Ectodermal cell (in vitro differentiated cells): Measurements from ENCODE around the gene STX10.

ENCODE experiments used
- H3K27ac ChIP-seq: 2 replicates; pipeline ENCODE4 v1.7.0; 2013; ENCODE audit warnings: mild to moderate bottlenecking, low read depth, low read length; ENCODE audit not compliant: insufficient read depth, poor library complexity, severe bottlenecking
- H3K27me3 ChIP-seq: 2 replicates; pipeline ENCODE4 v1.7.0; 2013; ENCODE audit warnings: mild to moderate bottlenecking, low read length; ENCODE audit not compliant: insufficient read depth, control insufficient read depth, poor library complexity, severe bottlenecking
- H3K36me3 ChIP-seq: one replicate; pipeline ENCODE4 v1.7.0; 2013; ENCODE audit warnings: low read length; ENCODE audit not compliant: control insufficient read depth, insufficient read depth
- H3K4me1 ChIP-seq: one replicate; pipeline ENCODE4 v1.7.0; 2013; ENCODE audit warnings: low read length; ENCODE audit not compliant: control insufficient read depth, insufficient read depth
- H3K4me3 ChIP-seq: 2 replicates; pipeline ENCODE4 v1.7.0; 2013; ENCODE audit warnings: low read depth, low read length, control low read depth; ENCODE audit not compliant: insufficient read depth
- H3K9me3 ChIP-seq: 2 replicates; pipeline ENCODE4 v1.7.0; 2013; ENCODE audit warnings: mild to moderate bottlenecking, low read length, moderate library complexity; ENCODE audit not compliant: control insufficient read depth
- WGBS, 2 experiments: methylation state at CpG; one replicate each; pipeline ENCODE4 v1.1.7; 2013; ENCODE audit warnings: missing lambda C conversion rate in 2 of 2; 5-methylcytosine and 5-hydroxymethylcytosine counted together

The STX10 gene

DNA sequence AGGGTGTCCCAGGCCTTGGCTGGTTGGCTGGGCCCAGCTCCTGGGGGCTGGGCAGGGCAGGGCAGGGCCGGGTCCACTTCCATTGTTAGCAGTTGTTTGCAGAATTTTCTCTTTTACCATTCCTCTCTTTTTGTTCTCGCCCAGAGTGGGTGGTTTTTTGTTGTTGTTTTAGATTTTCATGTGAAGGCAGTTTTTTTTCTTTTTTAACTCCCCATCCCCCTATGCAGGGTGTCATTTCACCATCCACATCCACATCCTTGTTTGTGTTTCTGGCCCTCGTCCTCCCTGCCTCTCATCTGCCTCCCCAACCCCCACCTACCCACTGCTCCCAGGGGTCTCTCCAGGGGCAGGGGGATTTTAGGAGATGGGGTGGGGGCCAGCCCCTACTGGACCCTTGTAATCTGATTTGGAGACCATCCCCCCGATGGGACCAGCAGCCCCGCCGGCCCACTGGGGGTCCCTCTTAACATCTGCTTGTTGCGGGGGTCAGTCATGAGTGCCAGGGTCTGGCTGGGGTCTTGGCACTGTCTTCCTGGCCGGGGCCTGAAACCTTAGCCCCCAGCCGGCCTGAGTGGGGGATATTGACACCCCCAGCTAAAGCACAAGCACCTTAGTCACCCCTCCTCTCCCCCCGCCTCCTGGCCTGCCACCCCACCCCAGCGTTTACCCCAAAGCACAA lies 10.4 kb downstream of the STX10 start:
- no peak overlapping the region for H3K27ac ChIP-seq
- WGBS, 2 experiments, result 80 to 83% methylated on average over 10 of the region's 11 CpGs
- H3K4me1 ChIP-seq, result peaks cover 6% of the 10 kb centered on the region
- no peaks in the 10 kb centered on the region for H3K27me3 ChIP-seq
- H3K4me3 ChIP-seq, result no peak overlapping the region
- H3K36me3 ChIP-seq, result peaks cover 37% of the 10 kb centered on the region
- no peaks in the 10 kb centered on the region for H3K9me3 ChIP-seq

DNA sequence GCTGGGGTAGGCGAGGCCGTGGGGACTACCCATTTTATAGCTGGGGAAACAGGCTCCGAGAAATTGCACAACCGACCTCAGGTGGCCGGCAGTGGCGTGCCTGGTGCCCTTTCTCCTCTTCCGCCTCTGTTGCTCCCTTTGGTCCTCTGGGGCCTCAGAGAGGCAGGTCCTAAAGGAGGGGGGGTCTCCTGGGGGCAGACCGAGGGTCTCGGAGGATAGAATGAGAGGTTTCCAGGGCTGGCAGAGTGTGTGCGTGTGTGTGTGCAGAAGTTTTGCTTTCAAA lies 11.3 kb downstream of the STX10 start:
- Histone ChIP-seq H3K27me3 (no peaks in the 10 kb centered on the region), H3K9me3 (no peaks in the 10 kb centered on the region), H3K27ac (peak overlapping the region; percentile 26), H3K4me1 (peaks cover 6% of the 10 kb centered on the region), H3K4me3 (no peak overlapping the region), H3K36me3 (peaks cover 39% of the 10 kb centered on the region)
- 90 to 92% methylated on average over 10 of the region's 10 CpGs for WGBS, 2 experiments

DNA sequence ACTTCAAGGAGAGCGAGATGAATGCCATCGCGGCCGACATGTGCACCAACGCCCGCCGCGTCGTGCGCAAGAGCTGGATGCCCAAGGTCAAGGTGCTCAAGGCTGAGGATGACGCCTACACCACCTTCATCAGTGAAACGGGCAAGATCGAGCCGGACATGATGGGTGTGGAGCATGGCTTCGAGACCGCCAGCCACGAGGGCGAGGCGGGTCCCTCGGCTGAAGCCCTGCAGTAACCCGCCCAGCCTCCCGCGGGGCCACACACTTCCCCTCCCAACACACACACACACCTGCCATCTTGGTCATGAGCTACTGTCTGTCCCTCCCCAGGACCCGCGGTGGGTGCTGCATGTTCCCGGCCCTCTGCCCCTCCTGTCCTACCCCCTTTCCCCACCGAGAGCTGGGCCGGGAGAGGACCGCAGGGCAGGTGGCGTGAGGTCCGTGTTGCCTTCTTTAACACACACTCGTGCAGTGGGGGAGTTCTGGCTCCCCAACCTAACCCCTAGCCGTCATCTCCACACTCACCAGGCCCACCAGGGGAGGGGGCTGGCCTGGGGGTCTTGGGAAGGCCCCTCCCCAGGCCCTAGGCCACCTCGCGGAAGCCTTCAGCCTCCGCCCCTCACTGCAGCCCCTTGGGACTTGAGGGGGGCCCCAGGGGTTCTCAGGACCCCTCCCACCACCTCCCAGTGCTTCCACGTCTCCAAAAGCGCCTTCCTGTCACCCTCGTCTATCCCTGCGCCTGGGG lies 11.8 kb downstream of the STX10 start:
- Histone ChIP-seq H3K36me3 (peaks cover 39% of the 10 kb centered on the region), H3K9me3 (no peaks in the 10 kb centered on the region), H3K27me3 (no peaks in the 10 kb centered on the region), H3K4me3 (no peak overlapping the region), H3K4me1 (peaks cover 6% of the 10 kb centered on the region), H3K27ac (peak overlapping the region; percentile 26)
- WGBS, 2 experiments, result 93% methylated on average over 40 of the region's 40 CpGs

DNA sequence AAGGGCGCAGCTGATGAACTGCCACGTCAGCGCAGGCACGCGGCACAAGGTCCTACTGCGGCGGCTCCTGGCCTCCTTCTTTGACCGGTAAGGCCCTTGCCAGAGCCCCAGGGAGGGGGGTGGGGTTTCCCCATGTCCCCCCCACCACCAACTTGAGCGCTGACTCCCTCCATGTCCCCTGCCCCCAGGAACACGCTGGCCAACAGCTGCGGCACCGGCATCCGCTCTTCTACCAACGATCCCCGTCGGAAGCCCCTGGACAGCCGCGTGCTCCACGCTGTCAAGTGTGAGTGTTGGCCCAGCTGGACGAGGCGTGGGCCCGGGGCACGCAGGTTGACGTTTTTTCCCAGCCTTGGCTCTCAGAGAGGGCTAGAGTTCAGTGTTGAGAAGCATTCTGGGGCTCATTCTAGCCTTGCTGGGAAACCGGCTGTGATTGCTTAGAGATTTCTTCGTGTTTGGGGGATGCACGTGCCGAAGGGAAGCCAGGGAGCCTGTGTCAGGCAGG lies 12.8 kb downstream of the STX10 start:
- Histone ChIP-seq H3K4me1 (peaks cover 6% of the 10 kb centered on the region), H3K4me3 (no peak overlapping the region), H3K9me3 (no peaks in the 10 kb centered on the region), H3K36me3 (peaks cover 39% of the 10 kb centered on the region), H3K27ac (no peak overlapping the region), H3K27me3 (no peaks in the 10 kb centered on the region)
- 96% methylated on average over 28 of the region's 28 CpGs for WGBS, 2 experiments

DNA sequence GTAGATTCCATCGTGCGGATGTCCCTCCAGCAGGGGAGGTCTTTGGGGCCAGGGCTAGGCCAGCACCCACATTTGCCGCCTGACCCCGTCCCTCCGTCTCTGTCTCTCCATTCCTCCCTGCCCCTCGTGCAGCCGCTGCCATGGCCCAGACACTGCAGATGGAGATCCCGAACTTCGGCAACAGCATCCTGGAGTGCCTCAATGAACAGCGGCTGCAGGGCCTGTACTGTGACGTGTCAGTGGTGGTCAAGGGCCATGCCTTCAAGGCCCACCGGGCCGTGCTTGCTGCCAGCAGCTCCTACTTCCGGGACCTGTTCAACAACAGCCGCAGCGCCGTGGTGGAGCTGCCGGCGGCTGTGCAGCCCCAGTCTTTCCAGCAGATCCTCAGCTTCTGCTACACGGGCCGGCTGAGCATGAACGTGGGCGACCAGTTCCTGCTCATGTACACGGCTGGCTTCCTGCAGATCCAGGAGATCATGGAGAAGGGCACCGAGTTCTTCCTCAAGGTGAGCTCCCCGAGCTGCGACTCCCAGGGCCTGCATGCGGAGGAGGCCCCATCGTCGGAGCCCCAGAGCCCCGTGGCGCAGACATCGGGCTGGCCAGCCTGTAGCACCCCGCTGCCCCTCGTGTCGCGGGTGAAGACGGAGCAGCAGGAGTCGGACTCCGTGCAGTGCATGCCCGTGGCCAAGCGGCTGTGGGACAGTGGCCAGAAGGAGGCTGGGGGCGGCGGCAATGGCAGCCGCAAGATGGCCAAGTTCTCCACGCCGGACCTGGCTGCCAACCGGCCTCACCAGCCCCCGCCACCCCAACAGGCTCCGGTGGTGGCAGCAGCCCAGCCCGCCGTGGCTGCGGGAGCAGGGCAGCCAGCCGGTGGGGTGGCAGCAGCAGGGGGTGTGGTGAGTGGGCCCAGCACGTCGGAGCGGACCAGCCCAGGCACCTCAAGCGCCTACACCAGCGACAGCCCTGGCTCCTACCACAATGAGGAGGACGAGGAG lies 14.8 kb downstream of the STX10 start:
- Histone ChIP-seq H3K27me3 (no peaks in the 10 kb centered on the region), H3K27ac (no peak overlapping the region), H3K4me1 (peaks cover 6% of the 10 kb centered on the region), H3K4me3 (no peak overlapping the region), H3K9me3 (no peaks in the 10 kb centered on the region), H3K36me3 (peaks cover 39% of the 10 kb centered on the region)
- 96% methylated on average over 60 of the region's 60 CpGs for whole genome bisulfite sequencing, 2 experiments

DNA sequence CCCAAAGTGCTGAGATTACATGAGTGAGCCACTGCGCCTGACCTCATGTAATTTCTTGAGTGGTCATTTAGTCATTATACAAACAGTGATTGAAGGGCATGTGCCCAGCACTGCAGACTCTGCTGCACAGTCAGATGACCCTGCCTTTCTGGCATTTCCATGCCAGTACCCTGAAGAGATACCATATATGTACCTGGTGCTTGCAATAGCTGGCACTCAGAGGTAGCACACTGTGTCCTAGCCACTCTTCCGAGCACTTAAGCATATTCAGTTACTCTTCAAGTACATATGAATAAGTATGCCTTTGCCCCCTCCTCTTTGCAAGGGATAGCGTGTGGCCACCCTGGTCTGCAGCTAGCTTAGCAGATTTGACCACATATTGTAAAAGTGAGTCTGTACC lies 15.5 kb downstream of the STX10 start:
- WGBS, 2 experiments, result 98% methylated on average over 3 of the region's 3 CpGs
- Histone ChIP-seq H3K27ac (no peak overlapping the region), H3K9me3 (no peaks in the 10 kb centered on the region), H3K4me3 (no peak overlapping the region), H3K4me1 (peaks cover 6% of the 10 kb centered on the region), H3K36me3 (peaks cover 39% of the 10 kb centered on the region), H3K27me3 (no peaks in the 10 kb centered on the region)

DNA sequence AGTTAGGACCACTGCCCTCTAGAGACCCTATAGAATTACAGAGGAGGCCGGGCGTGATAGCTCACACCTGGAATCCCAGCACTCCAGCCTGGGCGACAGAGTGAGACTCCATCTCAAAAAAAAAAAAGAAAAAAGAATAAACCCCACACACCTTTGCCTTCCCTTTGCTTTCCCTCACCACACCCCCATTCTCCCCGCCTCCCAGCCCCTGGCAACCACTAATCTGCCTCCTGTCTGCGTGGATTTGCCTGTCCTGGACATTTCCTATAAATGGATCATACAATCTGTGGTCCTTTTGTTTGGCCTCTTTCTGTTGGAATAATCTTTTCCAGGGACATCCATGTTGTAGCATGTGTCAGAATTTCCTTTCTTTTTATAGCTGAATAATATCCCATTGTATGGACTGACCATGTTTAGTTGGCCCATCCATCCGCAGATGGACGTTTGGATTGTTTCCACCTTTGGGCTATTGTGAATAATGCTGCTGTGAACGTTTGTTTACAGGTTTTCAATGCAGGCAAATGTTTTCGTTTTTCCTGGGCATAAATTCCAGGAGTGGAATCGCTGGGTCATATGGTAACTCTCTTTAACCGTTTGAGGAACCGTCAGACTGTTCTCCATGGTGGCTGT lies 16.8 kb downstream of the STX10 start:
- H3K27ac ChIP-seq, result no peak overlapping the region
- H3K9me3 ChIP-seq, result no peaks in the 10 kb centered on the region
- H3K4me1 ChIP-seq, result peaks cover under 1% of the 10 kb centered on the region
- H3K27me3 ChIP-seq, result no peaks in the 10 kb centered on the region
- 92% methylated on average over 12 of the region's 12 CpGs for WGBS, 2 experiments
- no peak overlapping the region for H3K4me3 ChIP-seq
- peaks cover 35% of the 10 kb centered on the region for H3K36me3 ChIP-seq

DNA sequence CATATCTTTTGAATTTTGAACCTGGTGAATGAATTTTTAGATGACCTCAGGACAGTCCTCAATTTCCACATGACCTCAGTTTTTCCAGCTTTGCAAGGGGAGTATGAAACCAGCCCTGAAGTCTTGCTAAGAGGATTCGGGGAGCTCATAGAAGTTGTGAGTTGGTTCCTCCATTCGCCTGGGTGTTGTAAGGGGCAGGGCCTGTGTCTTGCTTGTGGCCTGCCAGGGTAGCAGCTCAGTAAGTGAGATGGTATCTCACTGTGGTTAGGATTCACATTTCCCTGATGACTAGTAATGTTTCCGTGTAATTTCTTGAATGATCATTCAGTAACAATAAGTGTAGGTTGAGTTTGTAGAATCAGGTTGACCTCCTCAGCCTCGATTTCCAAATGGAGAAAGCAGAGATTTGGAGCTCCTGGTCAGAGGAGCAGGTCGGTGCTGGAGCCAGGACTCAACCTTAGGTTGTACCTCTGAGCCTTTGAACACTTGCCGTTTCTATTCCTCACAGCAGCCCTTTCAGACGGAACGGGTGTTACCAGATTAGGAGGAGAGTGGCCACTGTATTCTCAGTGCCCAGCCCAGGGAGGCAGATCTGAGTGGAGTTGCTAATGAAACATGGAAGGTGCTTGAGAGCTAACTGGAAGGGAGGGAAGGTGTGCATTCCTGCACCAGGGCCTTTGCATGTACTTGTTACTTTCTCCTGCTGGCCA lies 17.5 kb downstream of the STX10 start:
- no peaks in the 10 kb centered on the region for H3K27me3 ChIP-seq
- H3K4me1 ChIP-seq, result no peaks in the 10 kb centered on the region
- peaks cover 27% of the 10 kb centered on the region for H3K36me3 ChIP-seq
- H3K27ac ChIP-seq, result no peak overlapping the region
- WGBS, 2 experiments, result 93 to 95% methylated on average over 8 of the region's 8 CpGs
- no peak overlapping the region for H3K4me3 ChIP-seq
- no peaks in the 10 kb centered on the region for H3K9me3 ChIP-seq

DNA sequence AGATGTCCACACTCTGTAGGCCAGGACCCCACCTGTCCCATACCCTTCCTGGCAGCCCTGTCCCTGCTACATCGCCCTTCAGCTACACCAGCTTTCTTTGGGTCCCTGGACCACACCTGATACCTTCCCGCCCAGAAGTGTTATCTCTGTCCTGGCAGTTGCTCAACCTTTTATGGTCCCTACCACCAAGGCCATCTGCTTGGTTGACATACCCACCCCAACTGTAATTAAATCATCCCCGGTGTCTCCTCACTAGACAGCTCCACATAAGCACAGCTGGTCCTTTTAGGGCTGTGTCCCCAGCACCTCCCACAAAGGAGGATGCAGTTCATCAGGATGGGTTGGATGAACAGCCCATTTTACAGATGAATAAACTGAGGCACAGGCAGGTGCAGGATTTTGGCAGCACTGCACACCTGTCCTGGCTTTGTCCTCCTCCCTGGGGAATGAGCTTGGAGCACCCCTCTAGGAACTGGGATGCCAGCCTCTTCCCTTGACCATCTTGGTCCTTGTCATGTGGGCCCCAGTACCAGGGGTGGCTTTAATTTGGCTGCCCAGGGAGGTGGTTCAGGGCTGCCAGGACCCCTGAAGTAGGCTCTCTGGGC lies 19.2 kb downstream of the STX10 start:
- Histone ChIP-seq H3K9me3 (no peaks in the 10 kb centered on the region), H3K4me3 (no peak overlapping the region), H3K4me1 (no peaks in the 10 kb centered on the region), H3K36me3 (peaks cover 14% of the 10 kb centered on the region), H3K27ac (no peak overlapping the region), H3K27me3 (no peaks in the 10 kb centered on the region)
- WGBS, 2 experiments, result 94 to 97% methylated on average over 3 of the region's 3 CpGs
